SW480 (cell line): Measurements from ENCODE around the gene OLR1.
"Not testable (repeated sequence)": the region's sequence is repeated elsewhere in the genome, so short reads cannot be mapped to it uniquely, and the experiment has no call there.

Experiments
- DNase-seq: peaks from one replicate; pipeline ENCODE4 v3.0.0-alpha.2; 2016; ENCODE audit warnings: low spot score

The OLR1 gene

GRCh38 chr12:10171973-10172728 is at the start of gene OLR1:
Gene OLR1 (minus strand): TSS chr12:10172132. CDS start chr12:10172077, 55 bp downstream.
- DNase-seq = no peak

DNA sequence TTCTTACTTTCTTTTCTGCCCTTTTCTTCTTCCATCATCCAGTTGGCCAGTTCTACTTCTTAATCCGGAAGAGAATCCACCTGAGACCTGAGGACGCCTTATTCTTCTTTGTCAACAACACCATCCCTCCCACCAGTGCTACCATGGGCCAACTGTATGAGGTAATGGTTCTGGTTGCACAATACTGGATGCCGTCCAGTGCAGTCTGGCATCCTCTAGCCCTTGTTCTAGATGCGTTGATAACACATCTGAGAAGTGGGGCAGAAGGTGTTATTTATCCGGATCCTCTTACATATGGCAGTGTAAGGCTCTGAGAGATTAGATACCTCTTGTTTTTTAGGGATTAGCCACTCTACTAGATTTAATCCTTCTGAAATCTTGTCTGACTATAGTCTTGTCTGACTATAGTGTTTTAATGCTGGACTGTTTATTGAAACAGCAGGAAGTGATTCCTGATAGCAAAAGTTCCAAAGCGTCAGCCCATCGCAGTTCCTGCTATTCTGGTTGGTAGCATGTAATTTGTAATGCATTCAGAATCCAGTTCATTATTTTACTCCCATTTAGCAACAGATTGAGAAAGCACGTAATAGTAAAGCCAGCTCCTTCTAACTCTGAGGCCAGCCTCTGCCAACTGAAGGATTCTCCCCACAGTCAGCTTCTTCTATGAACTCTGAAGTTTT is 48.6 kb upstream of the OLR1 start:
- DNase-seq = no peak

DNA sequence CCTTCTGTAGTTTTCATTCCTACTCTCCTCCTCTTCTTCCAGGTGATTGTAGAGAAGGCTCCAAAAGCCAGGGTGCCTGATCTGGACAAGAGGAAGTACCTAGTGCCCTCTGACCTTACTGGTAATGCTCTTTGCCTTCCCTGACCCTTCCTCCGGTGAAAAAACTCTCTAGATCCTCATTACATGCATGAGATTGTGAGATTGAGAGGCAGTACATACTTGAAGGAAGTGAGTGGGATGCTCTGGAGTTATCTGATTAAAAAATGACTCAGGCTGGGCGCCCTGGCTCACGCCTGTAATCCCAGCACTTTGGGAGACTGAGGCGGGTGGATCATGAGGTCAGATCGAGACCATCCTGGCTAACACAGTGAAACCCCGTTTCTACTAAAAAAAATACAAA is 46.1 kb upstream of the OLR1 start:
- no peak for DNase-seq

GRCh38 chr12:10215946-10216345 is 44.0 kb upstream of the OLR1 start:
- DNase-seq = not testable (repeated sequence)

DNA sequence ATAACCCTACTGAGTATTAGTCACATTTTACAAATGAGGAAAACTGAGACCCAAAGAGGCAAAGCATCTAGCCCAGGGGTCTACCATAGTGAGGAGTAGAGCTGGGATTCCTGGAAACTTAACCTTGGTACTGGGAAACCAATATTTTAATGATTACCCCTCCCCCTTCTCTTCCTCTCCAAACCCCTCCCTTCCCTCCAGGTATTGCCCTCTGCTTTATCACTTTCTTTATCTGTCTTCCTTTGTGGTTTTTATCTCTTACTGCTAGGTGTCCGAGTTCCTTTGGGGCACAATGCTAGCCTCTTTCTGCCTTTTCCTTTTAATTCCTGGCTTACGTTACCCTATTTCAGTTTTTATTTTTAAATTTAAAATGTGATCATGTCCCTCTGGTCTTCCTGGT is 43.5 kb upstream of the OLR1 start:
- DNase-seq = no peak

DNA sequence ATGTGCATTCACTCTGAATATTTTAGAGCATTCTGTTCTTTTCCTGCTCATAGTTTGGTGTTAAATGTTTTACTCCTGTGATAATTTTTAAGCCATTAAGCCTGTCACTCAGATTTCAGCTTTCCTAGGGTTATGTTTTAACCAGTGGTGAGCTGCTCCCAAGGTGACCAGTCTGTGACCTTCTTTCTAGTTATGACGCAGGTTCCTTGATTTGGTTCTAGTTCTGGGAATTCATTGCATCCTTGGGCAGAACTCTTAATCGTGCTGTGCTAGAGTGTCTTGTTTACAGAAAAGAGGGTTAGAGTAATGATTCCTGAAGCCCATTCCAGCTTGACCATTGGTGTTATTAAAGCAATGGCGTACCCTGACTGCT is 42.9 kb upstream of the OLR1 start:
- no peak for DNase-seq

DNA sequence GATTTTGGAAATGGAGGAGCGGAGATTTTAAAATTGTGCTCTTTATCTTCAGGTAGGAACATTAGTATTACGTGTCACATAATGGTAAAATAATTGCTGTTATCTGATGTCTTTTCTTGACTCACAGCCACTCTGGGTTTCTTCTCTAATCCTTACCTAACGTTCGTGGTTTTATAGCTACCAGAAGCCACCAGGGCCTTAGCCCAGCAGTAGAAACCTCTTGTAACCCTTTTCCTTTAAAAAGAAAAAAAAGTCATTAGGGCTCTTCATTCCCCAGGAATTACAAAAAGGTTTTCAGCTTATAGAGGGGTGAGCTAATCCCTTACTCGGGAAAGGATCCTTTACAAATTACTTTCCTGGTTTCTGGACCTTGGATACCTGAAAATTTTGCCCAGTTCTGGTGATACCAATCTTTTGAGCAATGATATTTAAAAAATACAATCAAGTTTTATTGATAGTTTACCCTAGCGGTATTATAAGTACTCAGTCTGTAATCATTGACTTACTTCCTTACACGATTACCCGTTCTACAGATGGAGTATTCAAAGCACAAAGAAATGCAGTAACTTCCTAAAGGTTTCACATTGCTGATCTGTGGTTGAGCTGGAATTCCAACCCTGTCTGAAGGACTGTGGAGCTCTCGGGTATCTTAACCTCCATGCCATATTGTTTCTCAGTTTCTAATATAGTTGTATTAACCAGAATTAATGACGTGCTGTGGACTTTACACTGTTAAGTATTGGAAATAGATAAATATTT is 42.4 kb upstream of the OLR1 start:
- DNase-seq = peak; percentile 40

GRCh38 chr12:10213168-10214135 is 41.5 kb upstream of the OLR1 start:
- DNase-seq = peak; percentile 85

DNA sequence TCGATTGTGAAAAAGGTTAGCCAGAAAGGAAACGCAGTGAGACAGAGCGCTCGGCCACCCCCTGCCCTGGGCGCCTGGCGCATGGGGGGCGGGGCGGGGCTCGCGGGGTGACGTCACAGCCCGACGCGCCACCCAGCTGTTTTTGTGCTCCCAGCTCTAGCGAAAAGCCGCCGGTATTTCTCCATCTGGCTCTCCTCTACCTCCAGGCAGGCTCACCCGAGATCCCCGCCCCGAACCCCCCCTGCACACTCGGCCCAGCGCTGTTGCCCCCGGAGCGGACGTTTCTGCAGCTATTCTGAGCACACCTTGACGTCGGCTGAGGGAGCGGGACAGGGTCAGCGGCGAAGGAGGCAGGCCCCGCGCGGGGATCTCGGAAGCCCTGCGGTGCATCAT is 40.8 kb upstream of the OLR1 start, which contains the start of gene GABARAPL1:
TSS of gene GABARAPL1 (plus strand) at position 139 of the 393 bp plus-strand sequence. CDS start at position 392, 253 bp downstream.
- peak; percentile 84 for DNase-seq

- peak; percentile 99 for DNase-seq
Observed at GRCh38 chr12:10211940-10212738, 40.2 kb upstream of the OLR1 start.

DNA sequence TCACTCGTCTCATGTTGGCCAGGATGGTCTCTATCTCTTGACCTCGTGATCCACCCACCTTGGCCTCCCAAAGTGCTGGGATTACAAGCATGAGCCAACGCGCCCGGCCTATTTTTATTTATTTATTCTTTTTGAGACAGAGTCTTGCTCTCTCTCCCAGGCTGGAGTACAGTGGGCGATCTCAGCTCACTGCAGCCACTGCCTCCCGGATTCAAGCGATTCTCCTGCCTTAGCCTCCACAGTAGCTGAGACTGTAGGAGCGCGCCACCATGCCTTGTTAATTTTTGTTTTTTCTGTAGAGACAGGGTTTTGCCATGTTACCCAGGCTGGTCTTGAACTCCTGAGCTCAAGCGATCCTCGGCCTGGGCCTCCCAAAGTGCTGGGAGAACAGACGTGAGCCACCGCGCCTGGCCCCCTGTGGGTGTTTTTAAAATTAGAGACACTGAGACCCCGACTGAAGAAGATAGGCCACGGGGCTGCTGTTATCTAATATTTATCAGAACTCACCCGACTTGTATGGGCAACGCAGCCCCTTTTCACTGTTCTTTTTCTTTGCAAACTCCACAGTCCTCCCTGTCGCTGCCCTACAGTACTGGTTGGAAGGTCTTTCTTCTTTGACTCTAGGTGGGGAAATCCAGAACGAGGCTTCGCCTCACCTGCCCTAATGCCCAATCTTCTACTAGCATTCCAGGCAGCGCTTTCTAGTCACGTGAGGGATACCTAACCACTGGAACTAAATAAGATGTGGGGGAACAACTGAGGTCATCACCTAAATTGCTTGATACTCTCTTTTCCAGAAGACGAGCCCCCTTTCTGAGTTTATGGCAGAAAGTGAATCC is 39.4 kb upstream of the OLR1 start:
- DNase-seq = peak; percentile 36

DNA sequence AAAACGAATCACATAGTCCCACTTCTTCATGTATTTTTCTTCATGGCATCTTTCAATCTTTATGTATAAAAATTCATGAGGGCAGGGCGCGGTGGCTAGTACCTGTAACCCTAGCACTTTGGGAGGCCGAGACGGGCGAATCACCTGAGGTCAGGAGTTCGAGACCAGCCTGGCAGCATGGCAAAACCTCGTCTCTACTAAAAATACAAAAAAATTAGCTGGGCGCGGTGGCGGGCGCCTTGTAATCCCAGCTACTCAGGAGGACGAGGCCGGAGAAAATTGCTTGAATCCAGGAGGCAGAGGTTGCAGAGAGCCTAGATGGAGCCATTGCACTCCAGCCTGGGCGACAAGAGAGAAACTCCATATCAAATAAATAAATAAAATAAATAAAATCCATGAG is 38.3 kb upstream of the OLR1 start:
- DNase-seq = no peak

DNA sequence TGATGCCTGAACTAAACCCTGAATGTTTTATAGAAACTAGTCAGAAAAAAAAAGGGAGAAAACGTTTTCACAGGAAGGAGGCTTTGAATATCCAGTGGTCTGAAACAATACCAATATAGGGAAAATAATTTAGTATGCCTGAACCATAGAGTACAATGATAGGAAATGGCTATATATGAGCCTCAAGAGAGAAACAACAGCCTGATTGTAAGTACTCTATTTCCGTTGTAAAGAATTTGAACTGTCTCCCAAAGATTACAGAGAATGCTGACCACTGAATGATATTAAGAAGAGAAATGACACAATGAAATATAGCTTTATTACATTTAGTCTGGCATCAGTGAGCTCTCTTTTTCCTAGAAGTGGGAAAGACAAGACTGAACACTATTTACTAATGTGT is 35.2 kb upstream of the OLR1 start:
- DNase-seq = no peak

GRCh38 chr12:10205220-10205807 is 33.4 kb upstream of the OLR1 start:
- peak; percentile 67 for DNase-seq

DNA sequence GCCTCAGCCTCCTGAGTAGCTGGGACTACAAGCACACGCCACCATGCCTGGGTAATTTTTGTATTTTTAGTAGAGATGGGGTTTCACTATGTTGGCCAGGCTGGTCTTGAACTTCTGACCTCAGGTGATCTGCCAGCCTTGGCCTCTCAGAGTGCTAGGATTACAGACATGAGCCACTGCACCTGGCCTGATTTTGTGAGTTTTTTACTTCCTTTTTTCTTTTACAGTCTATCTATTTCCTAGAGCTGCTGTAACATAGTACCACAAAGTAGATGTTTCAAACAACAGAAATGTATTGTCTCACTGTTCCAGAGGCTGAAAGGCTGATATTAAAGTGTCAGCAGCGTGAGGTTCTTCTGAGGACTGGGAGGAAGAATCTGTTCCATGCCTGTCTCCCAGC is 32.6 kb upstream of the OLR1 start:
- not testable (repeated sequence) for DNase-seq

DNA sequence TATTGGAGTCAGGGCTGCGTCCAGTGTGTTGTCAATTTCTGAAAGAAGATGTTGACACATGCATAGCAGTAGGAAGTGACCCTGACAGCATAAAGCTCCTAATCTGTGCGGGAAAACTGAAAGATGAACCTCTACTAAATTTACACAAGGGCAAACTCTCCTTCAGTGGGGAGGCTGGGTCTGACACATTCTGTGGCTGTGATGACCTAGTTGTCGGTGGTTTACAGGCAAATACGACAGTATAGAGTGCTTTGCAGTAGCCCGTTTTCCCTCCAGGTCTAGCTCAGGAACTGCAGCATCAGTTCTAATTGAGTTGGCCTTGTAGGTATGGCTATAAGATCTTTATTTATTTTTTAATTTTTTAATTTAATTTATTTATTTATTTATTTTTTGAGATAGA is 25.9 kb upstream of the OLR1 start:
- DNase-seq = no peak

GRCh38 chr12:10196210-10196609 is 24.3 kb upstream of the OLR1 start:
- no peak for DNase-seq

- no peak for DNase-seq
Observed at GRCh38 chr12:10194160-10194670, 22.3 kb upstream of the OLR1 start.

GRCh38 chr12:10191865-10192264 is 19.9 kb upstream of the OLR1 start:
- DNase-seq = peak; percentile 43
